BE2C (cell line): ENCODE measurements around the gene GNAI3.

Source experiments
- DNase-seq: peaks from one replicate; pipeline ENCODE4 v3.0.0-alpha.2; 2020
- H3K27me3 ChIP-seq: fragments of 250-450 bp; sonication (Bioruptor Pico); 2 replicates; pipeline ENCODE4 v1.5.1; 2020; ENCODE audit warnings: mild to moderate bottlenecking
- H3K36me3 ChIP-seq: fragments of 250-450 bp; sonication (Bioruptor Pico); 2 replicates; pipeline ENCODE4 v1.5.1; 2020; ENCODE audit warnings: mild to moderate bottlenecking
- H3K4me1 ChIP-seq: fragments of 250-450 bp; sonication (Bioruptor Pico); 2 replicates; pipeline ENCODE4 v1.5.1; 2020
- H3K4me3 ChIP-seq: 2 replicates; pipeline ENCODE4 v1.5.1; 2011; ENCODE audit warnings: low read depth, low read length
- H3K9me3 ChIP-seq: fragments of 250-450 bp; sonication (Bioruptor Pico); 2 replicates; pipeline ENCODE4 v1.5.1; 2020
- TF ChIP-seq, protein P1 (sequence below): IDR thresholded peaks from 2 replicates; pipeline ENCODE4 v1.5.1; 2012; ENCODE audit warnings: mild to moderate bottlenecking, low read depth, low read length

Gene GNAI3

GRCh38 chr1:109532365-109533136 lies 15.9 kb upstream of the GNAI3 start:
- Histone ChIP-seq H3K4me3 (peak overlapping the region; percentile 37), H3K4me1 (peaks cover 19% of the 10 kb centered on the region)
- TF ChIP-seq, protein P1, sequence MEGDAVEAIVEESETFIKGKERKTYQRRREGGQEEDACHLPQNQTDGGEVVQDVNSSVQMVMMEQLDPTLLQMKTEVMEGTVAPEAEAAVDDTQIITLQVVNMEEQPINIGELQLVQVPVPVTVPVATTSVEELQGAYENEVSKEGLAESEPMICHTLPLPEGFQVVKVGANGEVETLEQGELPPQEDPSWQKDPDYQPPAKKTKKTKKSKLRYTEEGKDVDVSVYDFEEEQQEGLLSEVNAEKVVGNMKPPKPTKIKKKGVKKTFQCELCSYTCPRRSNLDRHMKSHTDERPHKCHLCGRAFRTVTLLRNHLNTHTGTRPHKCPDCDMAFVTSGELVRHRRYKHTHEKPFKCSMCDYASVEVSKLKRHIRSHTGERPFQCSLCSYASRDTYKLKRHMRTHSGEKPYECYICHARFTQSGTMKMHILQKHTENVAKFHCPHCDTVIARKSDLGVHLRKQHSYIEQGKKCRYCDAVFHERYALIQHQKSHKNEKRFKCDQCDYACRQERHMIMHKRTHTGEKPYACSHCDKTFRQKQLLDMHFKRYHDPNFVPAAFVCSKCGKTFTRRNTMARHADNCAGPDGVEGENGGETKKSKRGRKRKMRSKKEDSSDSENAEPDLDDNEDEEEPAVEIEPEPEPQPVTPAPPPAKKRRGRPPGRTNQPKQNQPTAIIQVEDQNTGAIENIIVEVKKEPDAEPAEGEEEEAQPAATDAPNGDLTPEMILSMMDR: peak; percentile 98

GRCh38 chr1:109534307-109534858 lies 14.0 kb upstream of the GNAI3 start:
- Histone ChIP-seq H3K27me3 (no peaks in the 10 kb centered on the region), H3K9me3 (no peaks in the 10 kb centered on the region), H3K4me1 (peaks cover 19% of the 10 kb centered on the region), H3K4me3 (no peak overlapping the region), H3K36me3 (no peaks in the 10 kb centered on the region)
- DNase-seq: no peak
- TF ChIP-seq, protein P1: no peak

More at GRCh38 chr1:109532365-109533136, 15.9 kb upstream of the GNAI3 start:
- H3K36me3 ChIP-seq: no peaks in the 10 kb centered on the region
- no peaks in the 10 kb centered on the region for H3K9me3 ChIP-seq
- no peaks in the 10 kb centered on the region for H3K27me3 ChIP-seq
- peak; percentile 88 for DNase-seq

DNA sequence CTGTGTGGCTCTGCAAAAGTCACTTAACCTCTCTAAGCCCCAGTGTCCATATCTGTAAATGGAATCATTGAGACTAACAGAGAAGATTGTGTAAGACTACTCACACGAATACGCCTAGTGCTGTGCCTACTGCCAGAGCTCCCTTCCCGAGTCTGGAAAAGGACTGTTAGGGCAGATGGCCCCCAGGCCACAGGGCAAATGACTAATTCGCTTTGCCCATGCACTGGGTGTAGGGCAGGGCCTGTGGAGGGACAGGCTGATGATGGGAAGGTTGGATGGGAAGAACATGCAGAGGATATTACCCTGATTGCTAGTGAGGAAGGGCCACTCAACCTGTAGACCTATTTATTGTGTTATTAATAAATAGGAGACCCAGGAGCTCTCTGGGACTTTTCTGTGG lies 12.9 kb upstream of the GNAI3 start:
- no peak overlapping the region for H3K4me3 ChIP-seq
- no peaks in the 10 kb centered on the region for H3K36me3 ChIP-seq
- TF ChIP-seq, protein P1: no peak
- H3K4me1 ChIP-seq: peaks cover 10% of the 10 kb centered on the region
- H3K9me3 ChIP-seq: no peaks in the 10 kb centered on the region
- DNase-seq: no peak
- H3K27me3 ChIP-seq: no peaks in the 10 kb centered on the region; the same call in 1 of the 2 replicates

GRCh38 chr1:109535971-109536491 lies 12.4 kb upstream of the GNAI3 start:
- no peak for DNase-seq
- H3K27me3 ChIP-seq: no peaks in the 10 kb centered on the region; the same call in 1 of the 2 replicates
- no peak overlapping the region for H3K4me3 ChIP-seq
- TF ChIP-seq, protein P1: no peak
- peaks cover 5% of the 10 kb centered on the region for H3K4me1 ChIP-seq
- H3K9me3 ChIP-seq: no peaks in the 10 kb centered on the region
- H3K36me3 ChIP-seq: no peaks in the 10 kb centered on the region

DNA sequence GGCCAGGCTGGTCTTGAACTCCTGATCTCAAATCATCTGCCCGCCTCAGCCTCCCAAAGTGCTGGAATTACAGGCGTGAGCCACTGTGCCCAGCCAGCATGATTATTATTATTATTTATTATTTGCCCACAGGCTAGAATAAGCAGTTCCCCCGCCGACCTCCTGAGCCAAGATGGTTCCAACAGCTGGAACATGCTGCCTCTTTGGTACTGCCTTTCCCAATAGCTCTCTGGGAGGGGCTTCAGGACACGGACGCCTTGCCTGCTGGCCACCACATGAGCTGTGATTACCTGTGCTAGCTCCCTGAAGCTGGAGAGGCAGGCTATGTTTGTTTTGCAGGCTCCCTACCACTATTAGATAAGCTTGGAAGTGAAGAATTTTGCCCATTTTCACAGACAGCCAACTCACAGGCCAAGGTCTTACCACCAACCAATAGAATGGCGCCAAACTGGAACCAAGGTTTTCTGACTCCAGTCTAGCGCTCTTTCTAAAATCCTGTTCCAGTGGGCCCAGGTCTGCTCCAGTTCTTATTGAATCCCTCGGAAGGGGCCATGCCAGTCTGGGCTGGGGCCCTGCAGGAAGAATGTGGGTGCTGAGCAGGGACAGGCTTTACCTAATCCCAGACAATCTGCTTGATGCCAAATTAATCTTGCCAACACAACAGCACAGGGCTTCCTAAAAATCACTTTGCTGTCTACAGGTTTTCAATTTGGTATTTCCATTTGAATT lies 10.8 kb upstream of the GNAI3 start:
- Histone ChIP-seq H3K36me3 (no peaks in the 10 kb centered on the region), H3K4me1 (peaks cover 1% of the 10 kb centered on the region), H3K9me3 (no peaks in the 10 kb centered on the region), H3K27me3 (no peaks in the 10 kb centered on the region; the same call in 1 of the 2 replicates), H3K4me3 (no peak overlapping the region)
- TF ChIP-seq, protein P1: no peak
- no peak for DNase-seq
